ENCODE results near the gene CHAC1.

The CHAC1 gene

GRCh38 chr15:40926659-40927494 lies 26.4 kb upstream of the CHAC1 start:
- Histone ChIP-seq H3K4me2 (ENCODE audit: low read depth, low read length) (peak overlapping the region; percentile 50), H3K36me3 (replicated peaks; ENCODE audit: insufficient read depth, low read length) (no peaks in the 10 kb centered on the region), H3K9me2 (replicated peaks; ENCODE audit: insufficient read depth, low read length) (no peaks in the 10 kb centered on the region), H3F3A (ENCODE audit: insufficient read depth, low read length) (peaks cover 8% of the 10 kb centered on the region; the same call in 1 of the 2 replicates), H3K9me3 (replicated peaks; ENCODE audit: insufficient read depth, low read length) (no peaks in the 10 kb centered on the region), H3K27ac (ENCODE audit: low read length) (no peak overlapping the region), H3K27me3 (replicated peaks; ENCODE audit: insufficient read depth, low read length) (peaks cover 51% of the 10 kb centered on the region), H3K4me3 (ENCODE audit: low read length) (no peak overlapping the region), H3K9ac (ENCODE audit: low read length) (no peak overlapping the region), H3K4me1 (ENCODE audit: low read length) (0 out of 2 replicates have a peak, but pooled peaks cover 7% of the 10 kb centered on the region), H2AFZ (ENCODE audit: low read length) (no peak overlapping the region), H3K79me2 (ENCODE audit: low read length) (no peaks in the 10 kb centered on the region), H4K20me1 (ENCODE audit: insufficient read depth, low read length) (no peaks in the 10 kb centered on the region)
- TF ChIP-seq EZH2phosphoT487 (IDR thresholded peaks at IDR 0.05; ENCODE audit: low read length) = no peak
- no peak for TF ChIP-seq EZH2 (optimal IDR thresholded peaks at IDR 0.05; ENCODE audit: low read depth, low read length)
- TF ChIP-seq CTCF (IDR thresholded peaks at IDR 0.05; ENCODE audit: low read length) = no peak
- DNase-seq = no peak

- Histone ChIP-seq H3K36me3 (replicated peaks; ENCODE audit: insufficient read depth, low read length) (no peaks in the 10 kb centered on the region), H3K27ac (ENCODE audit: low read length) (no peak overlapping the region), H3K9me2 (replicated peaks; ENCODE audit: insufficient read depth, low read length) (no peaks in the 10 kb centered on the region), H3F3A (ENCODE audit: insufficient read depth, low read length) (peaks cover 8% of the 10 kb centered on the region; the same call in 1 of the 2 replicates), H2AFZ (ENCODE audit: low read length) (peak overlapping the region; percentile 80; the same call in 1 of the 2 replicates), H3K9me3 (replicated peaks; ENCODE audit: insufficient read depth, low read length) (no peaks in the 10 kb centered on the region), H3K27me3 (replicated peaks; ENCODE audit: insufficient read depth, low read length) (peaks cover 51% of the 10 kb centered on the region), H3K9ac (ENCODE audit: low read length) (no peak overlapping the region), H3K4me1 (ENCODE audit: low read length) (0 out of 2 replicates have a peak, but pooled peaks cover 7% of the 10 kb centered on the region), H4K20me1 (ENCODE audit: insufficient read depth, low read length) (no peaks in the 10 kb centered on the region), H3K79me2 (ENCODE audit: low read length) (no peaks in the 10 kb centered on the region), H3K4me2 (ENCODE audit: low read depth, low read length) (peak overlapping the region; percentile 100), H3K4me3 (ENCODE audit: low read length) (peak overlapping the region; percentile 76)
- no peak for TF ChIP-seq EZH2phosphoT487 (IDR thresholded peaks at IDR 0.05; ENCODE audit: low read length)
- TF ChIP-seq EZH2 (optimal IDR thresholded peaks at IDR 0.05; ENCODE audit: low read depth, low read length) = no peak
- TF ChIP-seq CTCF (IDR thresholded peaks at IDR 0.05; ENCODE audit: low read length) = no peak
- DNase-seq = no peak
These were observed 25.8 kb upstream of the CHAC1 start for GRCh38 chr15:40927495-40927872.

GRCh38 chr15:40927873-40928806 lies 25.1 kb upstream of the CHAC1 start:
- Histone ChIP-seq H4K20me1 (ENCODE audit: insufficient read depth, low read length) (no peaks in the 10 kb centered on the region), H3F3A (ENCODE audit: insufficient read depth, low read length) (peaks cover 8% of the 10 kb centered on the region), H3K79me2 (ENCODE audit: low read length) (no peaks in the 10 kb centered on the region), H2AFZ (ENCODE audit: low read length) (peak overlapping the region; percentile 89), H3K9ac (ENCODE audit: low read length) (no peak overlapping the region; the same call in 1 of the 2 replicates), H3K27me3 (replicated peaks; ENCODE audit: insufficient read depth, low read length) (peaks cover 51% of the 10 kb centered on the region), H3K9me3 (replicated peaks; ENCODE audit: insufficient read depth, low read length) (no peaks in the 10 kb centered on the region), H3K27ac (ENCODE audit: low read length) (no peak overlapping the region), H3K36me3 (replicated peaks; ENCODE audit: insufficient read depth, low read length) (no peaks in the 10 kb centered on the region), H3K4me2 (ENCODE audit: low read depth, low read length) (peak overlapping the region; percentile 100), H3K4me3 (ENCODE audit: low read length) (peak overlapping the region; percentile 76), H3K9me2 (replicated peaks; ENCODE audit: insufficient read depth, low read length) (no peaks in the 10 kb centered on the region), H3K4me1 (ENCODE audit: low read length) (0 out of 2 replicates have a peak, but pooled peaks cover 7% of the 10 kb centered on the region)
- TF ChIP-seq EZH2phosphoT487 (IDR thresholded peaks at IDR 0.05; ENCODE audit: low read length) (no peak), EZH2 (optimal IDR thresholded peaks at IDR 0.05; ENCODE audit: low read depth, low read length) (no peak), CTCF (IDR thresholded peaks at IDR 0.05; ENCODE audit: low read length) (no peak)
- peak; percentile 30 for DNase-seq
